GM04504 (cell line): Measurements from ENCODE around the gene TULP4.
"Not testable (repeated sequence)": the region's sequence is repeated elsewhere in the genome, so short reads cannot be mapped to it uniquely, and the experiment has no call there.

Experiments used
- DNase-seq: peaks from one replicate; pipeline ENCODE4 v3.0.0-alpha.2; 2012; ENCODE audit warnings: low read depth

The TULP4 gene

GRCh38 chr6:158470023-158470422, 157.8 kb downstream of the TULP4 start:
- not testable (repeated sequence) for DNase-seq

DNA sequence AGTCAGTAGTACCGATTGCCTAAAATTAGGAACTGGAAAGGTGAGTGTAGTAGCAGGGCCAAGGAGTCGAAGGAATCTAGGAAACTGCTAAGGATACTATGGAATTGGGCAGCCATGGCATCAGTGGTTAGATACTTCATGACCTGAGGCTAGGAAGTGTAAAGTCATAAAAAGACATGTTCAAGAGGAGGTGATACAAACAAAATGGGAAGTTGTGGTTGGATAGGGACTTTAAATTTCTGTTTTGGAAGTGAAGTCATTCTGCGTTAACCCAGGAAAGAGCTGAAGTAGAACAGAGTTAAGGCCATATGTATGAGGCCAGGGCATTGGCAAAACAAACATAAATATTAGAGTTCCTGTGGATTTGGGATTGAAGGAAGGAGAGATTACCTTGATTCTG, 159.1 kb downstream of the TULP4 start:
- DNase-seq = no peak

DNA sequence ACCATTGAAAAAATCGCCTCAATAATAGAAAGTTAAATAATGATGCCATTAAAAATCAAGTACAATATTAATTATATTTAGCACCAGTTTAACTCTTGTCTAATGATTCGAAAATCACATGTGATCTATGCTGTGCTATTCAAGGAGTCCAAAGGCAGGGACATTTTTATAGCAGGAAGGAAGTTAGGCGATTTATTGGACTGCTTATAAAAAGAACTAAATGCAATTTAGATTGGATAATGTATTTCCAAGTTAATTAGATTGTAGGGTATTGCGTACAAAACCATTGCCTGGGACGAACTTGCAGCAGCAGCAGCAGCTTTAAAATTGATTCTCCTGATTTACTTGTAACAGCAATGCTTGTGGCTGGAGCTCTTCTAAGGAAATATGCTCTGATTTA, 160.2 kb downstream of the TULP4 start:
- no peak for DNase-seq

DNA sequence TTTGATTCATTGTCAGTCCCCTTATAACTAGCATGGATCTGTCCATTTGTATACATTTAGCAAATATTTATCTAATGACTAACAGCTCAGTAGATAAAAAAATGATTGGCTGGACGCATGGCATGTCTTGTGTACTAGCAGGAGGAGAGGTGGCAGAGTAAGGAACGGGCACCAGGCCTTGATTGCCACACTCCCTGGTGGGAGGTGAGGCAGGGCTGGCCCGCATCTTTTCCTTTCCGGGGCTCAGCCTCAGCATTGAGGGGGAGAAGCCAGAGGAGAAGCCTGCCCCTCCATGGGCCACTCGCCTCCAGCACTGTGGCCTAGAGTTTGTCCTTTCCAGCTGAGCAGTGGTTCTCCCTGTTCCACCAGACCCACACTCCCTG, 162.7 kb downstream of the TULP4 start:
- no peak for DNase-seq

DNA sequence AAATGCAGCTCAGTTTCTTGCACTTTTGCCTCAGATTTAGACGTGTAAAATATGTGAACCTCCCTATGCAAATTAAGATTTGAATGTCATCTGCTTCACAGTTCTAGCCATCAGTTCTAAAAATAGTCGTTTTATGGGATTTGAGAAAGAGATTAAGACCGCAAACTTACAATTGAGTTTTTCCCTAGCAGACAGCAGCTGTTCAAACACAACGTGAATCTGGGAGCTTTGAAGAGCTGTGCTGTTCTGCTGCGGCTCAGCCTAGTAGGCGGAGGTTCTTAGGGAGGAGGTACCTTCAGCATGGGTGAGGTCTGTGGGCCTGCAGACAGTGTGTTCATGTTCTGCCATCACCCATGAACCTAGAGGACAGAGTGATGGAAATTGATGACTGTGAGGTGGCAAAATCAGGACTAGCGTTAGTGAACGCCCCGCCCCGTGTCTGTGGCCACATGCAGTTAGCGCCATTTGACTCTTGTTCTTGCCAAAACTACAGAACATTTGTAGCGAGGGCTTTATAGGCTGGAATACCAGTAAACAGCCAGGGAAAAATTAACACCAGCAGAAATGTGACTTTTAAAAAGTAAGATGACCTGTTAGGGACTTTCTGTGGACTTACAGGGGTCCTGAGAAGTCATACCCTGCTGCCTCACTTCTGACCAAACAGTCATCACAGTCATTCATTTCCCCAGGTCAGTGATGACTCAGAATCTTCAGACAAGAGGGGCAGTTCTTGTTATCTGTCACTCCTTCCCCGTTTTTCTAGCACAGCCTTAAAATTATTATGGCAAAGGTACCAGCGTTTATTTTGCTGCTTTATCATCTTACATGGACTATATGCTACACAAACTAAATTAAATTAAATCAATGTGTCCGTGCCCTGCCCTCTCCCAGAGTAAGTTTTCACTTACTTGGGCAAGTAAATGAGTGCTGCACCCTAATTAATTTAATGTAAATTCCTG, 163.4 kb downstream of the TULP4 start:
- DNase-seq = peak; percentile 35

GRCh38 chr6:158476389-158476788, 164.1 kb downstream of the TULP4 start:
- no peak for DNase-seq

GRCh38 chr6:158477722-158478121, 165.5 kb downstream of the TULP4 start:
- DNase-seq = not testable (repeated sequence)

- DNase-seq = no peak
These were observed 168.7 kb downstream of the TULP4 start for GRCh38 chr6:158480989-158481388.

- DNase-seq = peak; percentile 70
These were observed 169.6 kb downstream of the TULP4 start for GRCh38 chr6:158481690-158482473.

DNA sequence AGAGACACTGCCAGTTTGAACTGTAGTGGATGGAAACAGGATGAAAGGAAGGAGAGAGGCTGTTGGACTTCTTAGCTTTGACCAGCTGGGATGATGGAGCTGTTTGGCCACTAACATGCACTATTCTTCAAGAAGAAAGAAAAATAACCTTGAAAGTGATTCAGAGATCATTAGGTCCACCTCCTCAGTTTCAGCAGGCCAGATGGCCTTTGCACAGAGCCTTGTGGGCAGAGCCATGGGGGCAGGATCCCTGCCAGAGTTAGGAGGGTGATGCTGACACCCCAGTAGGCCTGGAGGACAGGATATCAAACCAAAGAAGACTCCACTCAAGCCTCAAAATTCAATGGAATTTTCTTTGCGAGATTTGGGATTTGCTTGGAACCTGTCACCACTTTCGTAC, 173.2 kb downstream of the TULP4 start:
- no peak for DNase-seq

GRCh38 chr6:158487495-158487894, 175.2 kb downstream of the TULP4 start:
- no peak for DNase-seq

DNA sequence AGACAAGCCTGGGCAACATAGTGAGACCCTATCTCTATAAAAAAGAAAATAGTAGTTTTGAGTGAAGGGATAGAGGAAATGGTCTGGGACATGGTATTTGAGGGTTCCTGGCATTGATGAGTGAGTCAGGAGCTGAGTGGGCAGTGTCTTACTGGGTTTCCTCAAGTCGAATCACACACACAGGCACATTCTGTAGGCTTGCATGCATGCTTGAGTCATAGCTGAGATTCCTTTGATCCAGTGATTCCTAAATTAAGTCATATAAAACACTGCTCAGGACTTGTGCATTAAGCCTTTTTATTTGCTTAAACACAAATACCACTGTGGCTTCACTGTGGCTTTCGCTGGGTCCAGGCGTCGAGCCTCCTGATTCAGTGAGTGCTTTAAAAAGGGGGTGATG, 175.8 kb downstream of the TULP4 start:
- DNase-seq = peak; percentile 81

- DNase-seq = no peak
These were observed 177.2 kb downstream of the TULP4 start for GRCh38 chr6:158489441-158489840.

GRCh38 chr6:158492881-158493280, 180.6 kb downstream of the TULP4 start:
- DNase-seq = no peak

DNA sequence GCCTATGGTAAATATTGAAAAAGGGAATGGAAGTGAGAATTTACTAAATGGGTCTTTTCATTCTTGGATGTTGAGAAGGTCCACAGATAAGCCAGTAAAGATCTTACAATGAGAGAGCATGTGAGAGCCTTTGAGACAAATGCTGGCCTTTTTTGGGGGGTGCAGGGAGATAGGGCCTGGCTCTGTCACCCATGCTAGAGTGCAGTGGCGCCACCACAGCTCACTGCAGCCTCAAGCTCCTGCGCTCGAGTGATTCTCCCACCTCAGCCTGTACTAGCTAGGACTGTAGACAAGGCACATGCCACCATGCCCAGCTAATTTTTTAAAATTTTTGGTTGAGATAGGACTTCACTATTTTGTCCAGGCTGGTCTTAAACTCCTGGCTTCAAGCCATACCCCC, 184.4 kb downstream of the TULP4 start:
- DNase-seq = no peak

DNA sequence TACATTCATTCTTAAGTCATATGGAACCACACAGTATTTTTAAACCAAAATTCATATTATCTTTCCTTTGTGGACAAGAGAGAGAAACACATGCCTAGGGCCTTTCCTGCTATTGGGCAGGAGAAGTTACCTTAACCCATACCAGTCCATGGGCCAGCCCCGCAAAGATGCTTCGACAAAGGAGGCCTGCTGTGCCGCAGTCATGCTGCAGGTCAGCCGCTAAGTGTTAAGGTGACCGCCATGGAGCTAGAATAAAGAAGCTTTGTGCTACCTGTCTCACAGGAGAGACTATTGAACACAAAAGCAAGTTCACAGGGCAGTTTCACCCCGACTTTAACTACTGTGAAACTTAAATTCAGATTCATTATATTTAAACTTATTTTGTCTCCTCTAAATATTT, 185.4 kb downstream of the TULP4 start:
- no peak for DNase-seq

DNA sequence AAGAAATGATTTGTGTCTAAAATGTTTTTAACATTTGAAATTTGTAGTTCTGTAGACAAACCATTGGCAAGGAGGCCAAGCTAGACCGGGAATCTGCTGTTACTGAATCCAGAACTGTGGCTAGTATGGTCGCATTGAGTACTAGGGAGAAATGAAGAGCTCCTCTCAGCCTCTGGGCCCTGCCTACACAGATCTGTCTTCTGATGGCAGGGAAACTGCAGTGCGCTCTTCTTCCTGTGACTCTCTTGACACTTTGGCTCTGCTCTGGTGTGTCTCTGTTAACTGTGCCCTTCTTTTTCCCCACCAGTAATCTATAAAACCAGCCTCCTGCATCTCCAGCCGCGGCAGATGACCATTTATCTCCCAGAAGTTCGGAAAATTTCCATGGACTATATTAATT, 186.1 kb downstream of the TULP4 start:
- DNase-seq = no peak

- DNase-seq = no peak
These were observed 187.3 kb downstream of the TULP4 start for GRCh38 chr6:158499601-158500000.

- DNase-seq = peak; percentile 36
These were observed 187.9 kb downstream of the TULP4 start for GRCh38 chr6:158500016-158500735.

- DNase-seq = no peak
These were observed 189.3 kb downstream of the TULP4 start for GRCh38 chr6:158501360-158502262.

GRCh38 chr6:158502263-158502950, 190.1 kb downstream of the TULP4 start:
- no peak for DNase-seq
